Lower leg skin (tissue), 4 donors: ENCODE results near the gene THSD7B. TPM values are rescaled to one million over a fixed set of nuclear protein-coding genes. Genes with fewer than 3 reads are reported as not detected.
A peak's percentile ranks its signal among the peaks of the same experiment; 100 is the strongest.

Experiments used
- DNase-seq, 2 donors: peaks; one replicate each; pipeline ENCODE4 v3.0.0-alpha.2; 2019; ENCODE audit warnings: low spot score in 2 of 2
- H3K4me3 ChIP-seq: fragments of 200-600 bp; sonication (generic); 2 replicates; pipeline ENCODE4 v1.5.1; 2017; ENCODE audit warnings: mild to moderate bottlenecking, low read depth; ENCODE audit not compliant: poor library complexity, severe bottlenecking
- POLR2A ChIP-seq, 2 donors: fragments of 450-650 bp; IDR thresholded peaks; one replicate each; pipeline ENCODE4 v1.6.1; 2016 to 2017; ENCODE audit warnings: antibody characterized with exemption in 2 of 2, mild to moderate bottlenecking in 1 of 2, moderate library complexity in 1 of 2
- whole genome bisulfite sequencing, 2 donors: methylation state at CpG; one replicate each; pipeline ENCODE4 v1.1.5; 2018; 5-methylcytosine and 5-hydroxymethylcytosine counted together
- intact Hi-C: fragments of 100-400 bp; cut with DNase I; formaldehyde crosslinking; loops from one replicate; pipeline ENCODE4 v1.15.0; 2023; ENCODE audit warnings: low total_unique reads
- total RNA-seq, 4 donors: library from RNA; depleted of rRNA; stranded (reverse); fragments of >200 nt; gene quantifications; one replicate each; pipeline ENCODE4 v1.1.0, GENCODE V29; 2016
- TF ChIP-seq, protein P1 (sequence below), 3 donors: fragments of 450-650 bp; IDR thresholded peaks; one replicate each; pipeline ENCODE4 v1.5.1; 2016; ENCODE audit warnings: antibody characterized with exemption in 3 of 3, mild to moderate bottlenecking in 3 of 3, moderate library complexity in 2 of 3

THSD7B gene
- total RNA-seq, 4 donors from 2014 or later, result not detected

DNA sequence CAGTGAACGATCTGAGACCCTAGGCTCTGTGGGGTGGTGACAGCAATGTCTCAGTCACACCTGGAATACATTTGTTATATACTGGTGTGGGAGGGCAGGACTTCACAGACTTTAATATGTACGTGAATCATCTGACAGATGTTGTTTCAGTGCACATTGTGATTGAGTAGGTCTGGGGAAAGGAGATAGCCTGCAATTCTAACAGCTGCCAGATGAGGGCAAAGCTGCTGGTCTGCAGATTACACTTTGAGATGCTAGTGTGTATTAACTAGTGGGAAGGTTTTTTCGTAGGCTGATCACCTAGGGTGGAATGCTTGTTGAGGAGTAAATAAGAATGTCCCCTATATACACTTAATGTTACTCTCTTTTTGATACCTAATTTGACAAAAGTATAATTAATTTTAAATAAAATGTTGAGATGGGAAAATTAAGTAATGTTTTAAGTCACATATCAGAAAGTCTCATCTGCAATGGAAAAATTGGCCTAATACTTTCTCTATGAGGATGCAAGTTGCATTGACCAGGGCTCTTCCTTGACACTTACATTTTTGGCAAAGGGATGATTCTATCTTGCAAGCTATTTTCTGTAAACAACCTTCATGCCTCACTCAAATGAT, 702.0 kb downstream of the THSD7B start:
- H3K4me3 ChIP-seq, result no peak overlapping the region
- 24 to 29% methylated on average over 3 of the region's 3 CpGs for WGBS, 2 donors
- DNase-seq, result peak in 1 of 2 donors; percentile 18
- TF ChIP-seq, protein P1, sequence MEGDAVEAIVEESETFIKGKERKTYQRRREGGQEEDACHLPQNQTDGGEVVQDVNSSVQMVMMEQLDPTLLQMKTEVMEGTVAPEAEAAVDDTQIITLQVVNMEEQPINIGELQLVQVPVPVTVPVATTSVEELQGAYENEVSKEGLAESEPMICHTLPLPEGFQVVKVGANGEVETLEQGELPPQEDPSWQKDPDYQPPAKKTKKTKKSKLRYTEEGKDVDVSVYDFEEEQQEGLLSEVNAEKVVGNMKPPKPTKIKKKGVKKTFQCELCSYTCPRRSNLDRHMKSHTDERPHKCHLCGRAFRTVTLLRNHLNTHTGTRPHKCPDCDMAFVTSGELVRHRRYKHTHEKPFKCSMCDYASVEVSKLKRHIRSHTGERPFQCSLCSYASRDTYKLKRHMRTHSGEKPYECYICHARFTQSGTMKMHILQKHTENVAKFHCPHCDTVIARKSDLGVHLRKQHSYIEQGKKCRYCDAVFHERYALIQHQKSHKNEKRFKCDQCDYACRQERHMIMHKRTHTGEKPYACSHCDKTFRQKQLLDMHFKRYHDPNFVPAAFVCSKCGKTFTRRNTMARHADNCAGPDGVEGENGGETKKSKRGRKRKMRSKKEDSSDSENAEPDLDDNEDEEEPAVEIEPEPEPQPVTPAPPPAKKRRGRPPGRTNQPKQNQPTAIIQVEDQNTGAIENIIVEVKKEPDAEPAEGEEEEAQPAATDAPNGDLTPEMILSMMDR (IDR thresholded peaks at IDR 0.05), result no peak
- no peak for TF ChIP-seq POLR2A (IDR thresholded peaks at IDR 0.05)
- intact Hi-C loops, result no loop called here

- intact Hi-C loops, result no loop called here
- TF ChIP-seq POLR2A (IDR thresholded peaks at IDR 0.05), result no peak
- TF ChIP-seq, protein P1 (IDR thresholded peaks at IDR 0.05), result no peak
- 72 to 74% methylated on average over 5 of the region's 5 CpGs for WGBS, 2 donors
- no peak for DNase-seq
- no peak overlapping the region for H3K4me3 ChIP-seq
These were observed 727.9 kb downstream of the THSD7B start for GRCh38 chr2:137493261-137493660.

DNA sequence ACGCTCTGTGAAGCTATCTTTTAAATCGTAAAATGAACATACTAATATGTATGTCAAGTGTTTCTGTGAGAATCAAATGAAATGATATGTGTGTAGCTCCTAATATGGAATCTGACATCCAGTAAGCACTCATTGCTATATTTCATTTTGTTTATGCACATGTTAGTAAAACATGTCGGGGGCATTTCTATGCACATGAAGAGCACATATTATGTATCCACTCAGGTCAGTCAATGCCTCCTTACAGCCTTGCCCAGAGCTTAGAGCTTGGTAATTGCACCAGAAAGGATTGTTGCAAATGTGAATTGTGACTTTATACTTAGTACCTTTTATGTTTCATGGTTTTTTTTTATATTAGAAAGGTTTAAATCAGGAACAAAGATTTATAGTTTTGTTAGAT, 735.3 kb downstream of the THSD7B start:
- intact Hi-C loops, result no loop called here
- TF ChIP-seq, protein P1 (IDR thresholded peaks at IDR 0.05), result no peak
- no peak for TF ChIP-seq POLR2A (IDR thresholded peaks at IDR 0.05)
- whole genome bisulfite sequencing, 2 donors, result 90 to 94% methylated on average over 3 of the region's 3 CpGs

GRCh38 chr2:137507237-137507636, 741.9 kb downstream of the THSD7B start:
- TF ChIP-seq POLR2A (IDR thresholded peaks at IDR 0.05), result no peak
- TF ChIP-seq, protein P1 (IDR thresholded peaks at IDR 0.05), result no peak

More for the DNA sequence above, 735.3 kb downstream of the THSD7B start:
- no peak overlapping the region for H3K4me3 ChIP-seq
- no peak for DNase-seq

DNA sequence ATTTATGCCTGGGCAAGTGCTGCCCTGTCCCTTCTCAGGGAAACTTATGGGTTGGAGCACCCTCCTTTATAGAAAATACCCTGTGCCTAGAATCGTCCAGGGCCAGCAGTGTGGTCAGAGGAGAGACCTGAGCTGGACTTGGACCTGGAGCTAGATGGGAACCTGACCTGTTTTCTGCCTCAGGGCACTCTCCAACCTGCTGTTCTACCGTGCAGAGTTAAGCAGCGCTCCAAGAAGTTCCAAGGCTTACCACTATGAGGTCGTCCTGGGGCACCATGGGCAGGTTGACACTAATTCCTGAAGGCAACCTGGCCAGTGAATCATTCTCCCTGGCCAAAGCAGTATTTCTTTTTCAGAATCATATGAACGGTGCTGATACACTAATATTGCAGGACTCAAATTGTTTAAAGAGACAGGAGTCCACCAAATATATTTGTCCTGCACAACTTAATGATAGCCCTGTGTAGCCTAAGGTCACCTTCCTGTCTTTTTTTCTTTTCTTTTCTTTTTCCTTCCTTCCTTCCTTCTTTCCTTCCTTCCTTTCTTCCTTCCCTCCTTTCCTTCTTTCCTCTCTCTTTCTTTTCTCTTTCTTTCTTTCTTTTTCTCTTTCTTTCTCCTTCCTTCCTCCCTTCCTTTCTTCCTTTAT, 743.5 kb downstream of the THSD7B start:
- no peak for DNase-seq
- no peak overlapping the region for H3K4me3 ChIP-seq
- WGBS, 2 donors, result 58 to 59% methylated on average over 5 of the region's 5 CpGs
- intact Hi-C loops, result no loop called here
- TF ChIP-seq POLR2A (IDR thresholded peaks at IDR 0.05), result no peak
- TF ChIP-seq, protein P1 (IDR thresholded peaks at IDR 0.05), result no peak

More at GRCh38 chr2:137507237-137507636, 741.9 kb downstream of the THSD7B start:
- intact Hi-C loops, result no loop called here
- H3K4me3 ChIP-seq, result no peak overlapping the region
- WGBS, 2 donors, result 51 to 67% methylated on average over 2 of the region's 2 CpGs
- DNase-seq, result no peak
